Right lung (tissue), 5 donors: ENCODE data around the gene STXBP6. TPM values are rescaled to one million over a fixed set of nuclear protein-coding genes. Genes with fewer than 3 reads are reported as not detected.

Source experiments
- DNase-seq, 2 donors: peaks; one replicate each; pipeline ENCODE4 v3.0.0-alpha.2; 2013
- polyA plus RNA-seq, 5 donors: library from polyadenylated mRNA; unstranded; fragments of 120-200 nt; gene quantifications; one replicate each; pipeline versions ENCODE4 v1.2.1 to v1.2.3, GENCODE V29; 2013; ENCODE audit warnings: inconsistent platforms in 1 of 5, low replicate concordance in 1 of 5; ENCODE audit not compliant: insufficient read length in 5 of 5, insufficient read depth in 1 of 5

STXBP6 gene
- polyA plus RNA-seq, 5 donors: 39.1 to 61.9 (median 50.3) TPM

DNA sequence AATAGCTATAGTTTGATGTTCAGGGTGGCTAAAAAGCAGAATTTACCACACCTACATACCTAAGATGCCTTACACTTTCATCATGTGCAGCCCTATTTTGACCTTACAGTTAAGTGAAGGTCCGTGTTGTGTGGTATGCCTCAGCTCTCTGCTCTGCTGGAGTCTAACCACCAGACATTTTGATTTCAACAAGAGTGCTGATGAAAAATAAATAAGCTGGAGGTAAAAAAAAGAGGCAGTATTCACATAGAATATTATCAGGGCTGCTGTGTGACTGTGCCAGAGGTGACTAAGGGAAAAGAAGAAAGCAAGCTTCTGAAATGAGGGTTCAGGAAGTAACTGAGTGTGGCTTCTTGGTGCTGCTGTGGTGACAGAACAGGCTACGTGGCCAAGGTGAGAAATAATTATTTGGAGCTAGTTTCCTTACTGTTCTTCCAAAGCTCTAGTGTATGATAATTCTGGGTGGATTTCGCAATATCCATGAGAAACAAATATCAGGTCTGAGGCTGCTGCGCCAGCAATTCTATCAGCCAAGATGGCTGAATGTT, 188.8 kb downstream of the STXBP6 start:
- no peak for DNase-seq

DNA sequence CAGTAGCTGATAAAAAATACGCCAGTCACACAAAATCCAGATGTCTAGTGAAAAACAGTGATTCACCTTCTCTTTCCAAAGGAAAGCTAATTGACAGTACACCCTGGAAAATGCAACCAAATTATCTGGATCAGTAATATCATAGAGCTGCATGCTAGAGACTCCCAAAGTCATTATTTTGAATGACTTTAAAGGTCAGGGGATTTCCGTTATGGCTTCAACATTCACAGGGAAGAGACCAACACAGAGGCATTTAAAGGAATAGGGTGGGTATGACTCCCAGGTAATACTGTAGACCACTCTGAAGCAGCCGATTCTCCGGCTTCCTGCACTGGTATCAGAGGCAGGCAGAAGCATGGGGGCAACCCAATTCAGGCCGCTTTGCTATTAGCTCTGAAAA, 190.4 kb downstream of the STXBP6 start:
- DNase-seq: no peak

DNA sequence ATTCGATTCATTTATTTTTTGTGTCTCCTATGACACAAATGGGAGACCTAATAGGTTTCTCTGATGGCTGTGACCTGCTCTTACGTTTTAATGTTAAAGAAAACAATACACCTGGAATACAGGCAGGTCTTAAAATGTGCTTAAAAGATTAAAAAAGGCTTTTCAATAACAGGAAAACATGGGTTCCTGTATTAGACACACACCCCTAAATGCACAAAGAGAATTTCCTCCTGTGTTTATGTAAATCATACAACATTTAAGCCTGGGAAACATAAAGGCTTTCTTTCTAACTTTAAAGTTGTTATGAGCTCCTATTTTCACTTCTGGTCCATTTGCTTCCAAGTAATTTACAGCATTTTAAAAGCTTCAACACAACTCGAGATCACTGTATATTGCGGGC, 191.3 kb downstream of the STXBP6 start:
- no peak for DNase-seq

DNA sequence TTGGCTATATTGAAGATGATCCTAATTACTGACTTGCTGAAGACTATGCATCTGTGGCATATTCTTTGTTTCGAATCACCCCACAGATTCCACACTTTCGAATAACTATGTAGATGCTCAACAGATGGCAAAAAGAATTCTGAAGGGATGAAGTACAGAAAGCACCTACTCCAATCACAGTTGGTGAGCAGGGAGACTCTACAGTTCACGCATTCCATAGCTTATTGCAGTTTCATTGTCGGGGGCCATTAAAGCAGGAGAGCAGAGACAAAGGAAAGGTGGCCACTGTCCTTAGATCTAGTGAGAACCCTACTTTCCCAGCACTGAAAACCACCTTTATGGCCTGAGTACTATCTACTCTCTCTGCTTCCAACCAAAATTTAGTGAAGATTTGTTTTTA, 191.9 kb downstream of the STXBP6 start:
- no peak for DNase-seq

DNA sequence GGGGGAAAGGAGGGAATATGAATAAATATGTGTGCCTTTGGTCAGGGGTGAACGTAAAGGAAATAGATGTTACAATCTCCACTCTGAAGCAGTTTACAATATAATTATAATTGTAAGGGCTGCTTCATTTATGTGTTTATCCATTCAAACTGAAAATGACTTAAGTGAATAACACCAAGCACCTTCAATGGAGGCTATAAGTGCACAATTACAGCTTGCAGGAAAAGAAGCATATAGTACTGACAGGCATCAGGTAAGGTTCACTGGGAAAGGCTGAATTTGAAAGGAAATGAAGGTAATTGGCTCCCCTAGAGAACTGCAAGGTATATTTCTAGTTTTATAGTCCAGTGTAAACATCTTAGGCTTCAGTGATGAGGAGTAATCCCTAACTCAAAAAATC, 192.7 kb downstream of the STXBP6 start:
- DNase-seq: no peak

DNA sequence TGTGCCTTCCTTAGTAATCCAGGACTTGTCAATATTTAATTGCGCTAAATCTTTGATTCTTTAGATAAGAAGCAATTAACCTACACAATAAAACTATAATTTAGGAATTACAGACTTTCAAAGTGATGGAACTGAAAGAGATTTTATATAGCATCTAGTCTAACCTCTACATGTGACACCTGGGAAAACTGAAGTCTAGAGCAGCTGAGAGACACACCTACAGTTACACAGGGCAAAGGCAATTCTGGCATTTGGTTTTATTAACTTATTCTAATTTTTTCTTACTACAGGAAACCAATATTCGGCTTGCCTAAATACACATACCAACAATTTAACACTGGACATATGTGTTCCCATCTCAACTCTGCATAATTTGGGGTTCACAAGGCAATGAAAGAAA, 196.5 kb downstream of the STXBP6 start:
- DNase-seq: no peak

DNA sequence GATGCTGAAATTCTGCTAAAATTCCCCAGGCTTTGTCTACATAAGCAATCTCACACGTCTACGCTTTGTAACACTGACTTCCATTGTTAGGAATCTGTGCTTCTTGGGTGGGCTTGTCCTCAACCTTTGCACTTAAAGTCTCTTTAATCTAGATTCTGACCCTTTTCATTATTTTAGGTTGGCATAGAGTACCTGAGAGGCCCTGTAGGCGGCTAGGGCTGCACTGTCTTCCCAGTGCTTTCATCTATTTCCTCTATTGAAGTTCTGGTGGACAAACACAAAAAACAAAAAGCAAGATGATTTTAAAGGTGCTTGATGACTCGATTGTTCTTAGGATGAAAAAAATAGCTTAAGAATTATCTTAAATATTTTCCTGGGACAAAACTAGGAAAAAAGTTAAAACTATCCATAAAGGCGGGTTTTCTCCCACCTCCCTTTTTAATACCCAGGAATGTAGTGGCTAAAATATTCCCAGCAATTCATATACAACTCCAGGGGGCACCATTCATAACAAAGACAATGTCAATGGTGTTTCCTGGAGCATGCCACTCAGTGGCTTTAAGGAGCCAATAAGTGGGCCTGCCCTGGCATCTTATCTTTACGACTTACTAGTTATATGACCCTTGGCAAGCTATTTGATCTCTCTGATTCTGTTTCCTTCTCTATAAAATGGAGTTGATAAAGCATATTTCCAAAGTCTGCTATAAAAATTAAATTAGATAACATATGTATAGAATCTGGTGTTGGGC, 197.5 kb downstream of the STXBP6 start:
- DNase-seq: no peak

DNA sequence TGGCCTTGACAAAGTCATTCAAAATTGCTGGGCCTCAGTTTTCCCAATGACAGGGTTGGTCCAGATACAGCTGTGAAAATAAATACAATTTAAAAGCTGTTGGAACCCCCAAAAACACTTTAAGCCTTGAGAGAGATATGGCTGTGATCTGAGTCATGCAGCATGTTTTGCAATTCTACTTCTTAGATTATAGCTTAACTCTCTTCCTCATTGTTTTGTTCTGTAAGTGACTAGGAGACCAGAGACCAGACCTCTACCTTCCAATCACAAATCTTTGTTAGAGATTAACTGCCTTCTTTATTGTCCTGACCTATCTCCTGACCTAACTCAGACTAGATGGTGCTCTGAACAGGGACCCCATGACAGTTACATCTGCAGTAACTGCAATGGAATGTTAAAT, 198.1 kb downstream of the STXBP6 start:
- DNase-seq: no peak

DNA sequence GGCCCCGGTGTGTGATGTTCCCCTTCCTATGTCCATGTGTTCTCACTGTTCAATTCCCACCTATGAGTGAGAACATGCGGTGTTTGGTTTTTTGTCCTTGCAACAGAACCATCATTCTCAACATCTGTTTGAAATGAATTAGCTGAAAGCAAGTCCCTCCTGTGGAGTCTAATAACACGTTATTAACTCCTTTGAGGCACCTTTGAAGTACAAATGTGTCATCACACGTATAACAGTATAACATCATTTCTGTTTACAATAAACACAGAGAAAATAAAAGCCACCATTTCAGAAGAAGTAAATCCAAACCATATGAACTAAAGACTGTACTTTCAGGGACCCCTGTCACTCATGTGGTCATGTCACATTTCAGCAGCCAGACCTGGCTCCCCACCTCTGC, 198.5 kb downstream of the STXBP6 start:
- no peak for DNase-seq

DNA sequence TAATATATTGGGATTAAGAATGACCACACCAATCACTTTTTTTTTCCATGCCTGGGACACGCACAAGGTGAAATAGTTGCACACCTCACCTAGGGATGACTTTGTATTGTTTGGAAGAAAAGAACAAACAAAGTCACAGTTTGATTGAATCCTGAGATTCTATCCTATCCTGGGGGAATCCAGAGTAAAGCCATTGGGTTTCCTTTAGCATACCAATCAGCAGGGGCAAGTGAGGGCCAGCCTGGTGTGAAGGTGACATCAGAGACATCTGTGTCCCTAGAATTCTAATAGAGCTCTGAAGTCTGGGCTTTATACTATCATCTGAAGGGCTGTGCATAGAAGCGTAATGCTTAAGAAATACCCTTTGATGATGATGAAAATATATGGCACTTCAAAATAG, 199.9 kb downstream of the STXBP6 start:
- no peak for DNase-seq

DNA sequence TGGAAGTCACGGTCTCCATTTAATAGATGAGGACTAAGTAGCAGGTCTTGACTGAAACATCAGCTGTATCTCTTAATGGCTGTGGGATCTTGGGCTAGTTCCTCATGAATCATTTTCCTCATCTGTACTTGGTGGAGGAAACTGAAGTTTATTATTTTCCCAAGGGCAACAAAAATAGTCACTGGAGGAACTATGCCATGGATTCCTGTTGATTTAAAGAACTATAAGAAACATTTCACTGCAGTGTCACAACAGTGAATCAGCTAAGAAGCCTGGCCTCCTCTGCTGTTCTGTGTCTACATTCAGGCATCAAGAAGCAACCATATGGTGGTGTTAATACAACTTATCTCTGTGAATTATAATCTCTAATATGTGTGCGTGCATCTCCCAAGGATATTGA, 200.5 kb downstream of the STXBP6 start:
- DNase-seq: no peak

DNA sequence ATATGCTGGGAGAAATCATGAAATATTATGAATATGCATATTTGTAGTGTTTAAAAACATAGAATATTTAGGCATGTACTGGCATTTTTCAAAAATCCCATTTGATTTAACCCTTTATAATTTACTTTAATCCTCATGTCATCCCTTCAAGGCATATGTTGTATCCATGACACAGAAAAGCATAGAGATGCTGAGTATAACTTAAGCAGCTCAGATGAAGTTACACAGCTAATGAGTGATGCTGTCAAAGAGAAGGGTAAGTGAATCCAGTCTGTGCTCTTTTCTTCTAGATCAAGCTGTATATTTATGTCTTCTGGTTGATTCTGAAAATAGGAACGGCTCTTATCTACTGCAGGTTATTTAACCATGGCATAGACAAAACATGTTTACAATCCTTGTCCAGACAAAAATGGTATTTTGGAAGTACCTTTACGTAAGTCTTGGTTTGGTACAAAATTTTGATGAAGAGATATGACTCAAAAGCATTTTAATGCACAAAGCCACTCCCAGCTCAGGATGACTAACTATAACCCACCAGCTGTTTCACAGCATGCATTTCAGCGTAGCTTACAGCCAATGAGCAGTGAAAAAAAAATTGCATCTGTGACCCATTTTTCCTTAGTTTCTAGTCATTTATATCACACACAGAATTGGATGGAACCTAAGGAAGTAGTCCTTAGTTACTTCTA, 201.7 kb downstream of the STXBP6 start:
- no peak for DNase-seq

DNA sequence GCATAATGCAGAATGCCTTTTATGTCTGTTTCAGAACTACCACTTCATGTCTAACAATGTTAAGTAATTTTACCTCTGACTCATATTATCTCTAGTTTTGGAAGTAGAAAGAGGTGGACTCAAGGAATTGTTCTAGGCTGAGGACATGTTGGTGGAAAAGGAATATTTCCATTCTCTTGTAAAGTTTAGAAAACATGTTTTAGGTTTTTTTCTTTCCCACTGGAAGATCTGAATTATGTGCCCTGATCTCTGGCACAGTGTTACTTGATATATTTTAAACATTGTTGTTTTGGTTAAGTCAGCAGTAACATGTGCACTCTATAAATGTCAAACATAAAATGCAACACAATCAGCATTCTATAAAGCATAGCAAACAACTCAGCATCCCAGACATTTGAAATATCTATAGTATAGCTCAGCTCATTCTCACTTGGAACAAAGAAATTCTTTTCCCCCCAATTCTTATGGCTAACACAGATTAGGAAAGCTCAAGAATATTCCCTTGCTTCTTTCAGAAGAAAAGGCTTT, 202.3 kb downstream of the STXBP6 start:
- DNase-seq: no peak

DNA sequence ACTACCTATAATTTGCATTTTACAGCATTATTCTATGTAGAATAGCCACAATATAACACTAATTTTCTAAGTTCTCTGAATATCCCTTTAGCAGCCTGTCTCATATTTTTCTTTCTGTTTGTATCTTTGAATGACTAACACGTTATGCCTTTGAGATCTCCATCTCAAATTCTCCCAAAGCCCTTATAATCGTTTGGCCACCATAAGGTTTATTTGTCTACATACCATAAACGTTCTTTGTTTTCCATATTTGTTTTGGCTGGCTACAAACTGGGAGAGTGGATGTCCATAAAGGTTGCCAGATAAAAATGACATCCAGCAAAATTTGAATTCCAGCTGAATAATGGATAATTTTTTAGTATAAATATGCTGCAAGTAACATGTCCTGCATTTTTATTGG, 203.7 kb downstream of the STXBP6 start:
- DNase-seq: no peak

DNA sequence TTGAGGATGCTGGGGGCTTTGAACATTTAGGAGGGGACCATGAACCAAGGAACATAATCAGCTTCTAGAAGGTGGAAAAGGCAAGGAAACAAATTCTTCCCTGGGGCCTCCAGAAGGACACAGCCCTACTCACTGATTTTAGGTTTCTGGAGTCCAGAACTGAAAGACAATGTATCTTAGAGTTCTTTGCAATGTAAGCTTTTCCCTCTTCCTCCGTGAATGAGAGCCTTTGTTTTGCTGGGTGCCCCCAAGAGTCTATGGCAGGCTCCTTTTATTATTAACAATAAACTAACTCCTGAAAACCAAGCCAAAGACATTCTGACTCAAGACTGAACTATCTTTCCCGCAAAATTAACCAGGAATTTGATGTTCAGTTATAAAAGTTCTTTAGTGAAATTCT, 204.1 kb downstream of the STXBP6 start:
- no peak for DNase-seq

DNA sequence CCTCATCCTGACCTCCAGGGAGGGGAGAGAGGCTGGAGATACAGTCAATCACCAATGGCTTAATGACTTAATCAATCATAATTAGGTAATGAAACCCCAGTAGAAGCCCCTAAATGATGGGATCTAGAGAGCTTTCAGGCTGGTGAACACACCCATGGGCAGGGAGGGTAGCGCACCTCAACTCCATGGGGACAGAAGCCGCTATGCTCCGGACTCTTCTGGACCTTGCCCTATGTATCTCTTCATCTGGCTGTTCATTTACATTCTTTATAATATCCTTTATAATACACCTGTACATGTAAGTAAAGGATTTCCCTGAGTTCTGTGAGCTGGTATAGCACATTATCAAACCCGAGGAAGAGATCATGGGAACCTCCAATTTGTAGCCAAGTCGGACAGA, 205.9 kb downstream of the STXBP6 start:
- no peak for DNase-seq

DNA sequence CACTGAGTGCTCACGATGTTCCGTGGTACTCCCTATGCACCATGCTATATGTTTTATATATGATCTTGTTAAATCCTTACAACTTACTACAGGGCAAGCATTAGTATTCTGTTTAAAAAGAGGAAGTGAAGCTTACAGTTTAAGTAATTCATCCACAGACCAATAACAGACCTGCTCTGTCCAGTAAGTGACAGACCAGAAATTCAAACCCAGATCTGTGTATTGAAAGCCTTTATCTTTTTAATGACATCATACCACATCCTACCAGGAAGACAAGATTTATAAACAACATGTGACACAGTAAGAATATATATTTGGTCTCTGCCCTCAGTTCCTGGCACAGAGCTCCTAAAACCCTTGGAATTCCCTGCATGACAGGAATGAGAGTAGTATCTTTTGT, 206.5 kb downstream of the STXBP6 start:
- DNase-seq: no peak

DNA sequence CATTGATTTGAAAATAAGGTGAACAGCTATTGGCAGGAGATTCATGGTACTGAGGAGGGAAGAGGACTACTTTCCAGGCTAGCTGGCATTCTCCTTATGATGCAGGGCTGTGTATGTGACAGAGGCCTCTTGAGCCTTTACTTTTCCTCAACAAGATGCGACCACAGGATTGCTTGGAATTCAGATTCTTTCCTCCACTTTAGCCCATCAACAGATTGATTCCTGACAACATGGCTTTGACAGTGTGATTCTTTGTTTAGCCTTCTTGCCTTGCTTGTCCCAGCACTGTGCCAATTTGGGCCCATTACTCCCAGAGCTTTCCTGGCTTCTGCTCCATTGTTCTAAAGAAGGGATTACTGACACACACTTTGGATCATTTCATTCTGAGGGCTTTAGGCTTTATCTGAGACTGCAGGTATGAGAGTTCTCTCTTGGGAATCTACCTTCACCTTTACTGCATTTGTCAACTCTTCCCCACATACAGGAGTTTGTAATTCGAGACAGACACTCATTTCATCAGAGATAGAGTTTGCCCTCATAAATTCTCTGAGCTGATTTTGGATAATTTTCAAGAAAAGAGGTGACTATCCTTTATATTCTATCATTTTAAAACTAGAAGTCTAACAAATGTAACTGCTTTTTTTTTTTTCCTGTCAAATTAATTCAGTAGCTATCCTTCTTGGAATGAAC, 209.6 kb downstream of the STXBP6 start:
- no peak for DNase-seq

DNA sequence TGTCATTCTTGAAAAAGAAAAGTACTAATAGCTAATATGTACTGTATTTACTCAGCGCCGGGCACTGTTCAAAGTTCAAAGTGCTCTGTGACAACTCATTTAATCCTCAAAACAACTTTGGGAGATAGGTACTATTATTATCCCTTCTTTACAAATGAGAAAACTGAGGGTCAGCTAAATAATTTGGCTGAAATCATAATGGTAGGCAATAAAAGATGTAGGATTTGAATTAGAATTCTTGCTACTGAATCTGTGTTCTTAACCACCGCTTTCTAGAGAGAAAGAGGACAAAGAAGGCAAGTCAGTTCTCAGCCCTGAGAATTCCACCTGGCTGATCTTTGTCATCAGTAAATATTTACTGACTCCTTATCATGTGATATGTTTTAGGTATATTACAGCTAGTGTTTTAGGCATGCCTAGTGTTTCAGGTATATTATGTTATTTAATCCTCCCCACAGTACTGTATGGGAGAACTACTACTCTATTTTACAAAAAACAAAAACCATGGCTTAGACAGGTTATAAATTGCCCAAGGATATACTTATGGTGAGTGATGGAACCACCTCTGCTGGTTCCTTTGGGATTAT, 210.2 kb downstream of the STXBP6 start:
- DNase-seq: no peak

DNA sequence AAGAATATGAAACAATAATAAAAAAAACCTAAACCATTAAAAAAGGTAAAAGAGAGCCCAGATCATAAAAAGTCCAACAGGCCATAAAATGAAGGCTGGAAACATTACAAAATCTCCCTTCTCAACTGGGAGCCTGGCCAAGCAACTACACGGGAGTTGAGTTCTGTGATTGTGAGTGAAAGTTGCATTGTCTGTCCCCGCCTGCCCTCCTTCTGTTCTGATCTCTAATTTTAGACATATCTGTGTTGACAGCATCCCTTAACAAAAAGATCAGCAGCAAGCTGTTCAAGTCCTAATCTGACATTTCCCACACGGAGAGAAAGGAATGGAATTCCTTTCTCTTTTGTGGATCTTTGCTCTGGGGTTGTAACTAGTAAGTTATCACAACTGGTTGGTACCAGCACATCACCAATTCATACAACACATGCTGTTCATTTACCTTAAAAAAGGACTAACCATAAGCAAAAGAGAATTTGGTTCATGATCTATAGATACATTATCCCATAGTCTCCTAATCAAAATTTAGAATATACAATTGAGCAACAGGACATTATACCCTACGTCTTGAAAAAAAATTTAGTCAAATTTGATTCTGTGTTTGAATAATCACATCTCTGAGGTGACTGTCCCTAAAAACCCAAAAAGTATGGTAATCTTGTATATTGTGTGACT, 210.9 kb downstream of the STXBP6 start:
- DNase-seq: no peak

DNA sequence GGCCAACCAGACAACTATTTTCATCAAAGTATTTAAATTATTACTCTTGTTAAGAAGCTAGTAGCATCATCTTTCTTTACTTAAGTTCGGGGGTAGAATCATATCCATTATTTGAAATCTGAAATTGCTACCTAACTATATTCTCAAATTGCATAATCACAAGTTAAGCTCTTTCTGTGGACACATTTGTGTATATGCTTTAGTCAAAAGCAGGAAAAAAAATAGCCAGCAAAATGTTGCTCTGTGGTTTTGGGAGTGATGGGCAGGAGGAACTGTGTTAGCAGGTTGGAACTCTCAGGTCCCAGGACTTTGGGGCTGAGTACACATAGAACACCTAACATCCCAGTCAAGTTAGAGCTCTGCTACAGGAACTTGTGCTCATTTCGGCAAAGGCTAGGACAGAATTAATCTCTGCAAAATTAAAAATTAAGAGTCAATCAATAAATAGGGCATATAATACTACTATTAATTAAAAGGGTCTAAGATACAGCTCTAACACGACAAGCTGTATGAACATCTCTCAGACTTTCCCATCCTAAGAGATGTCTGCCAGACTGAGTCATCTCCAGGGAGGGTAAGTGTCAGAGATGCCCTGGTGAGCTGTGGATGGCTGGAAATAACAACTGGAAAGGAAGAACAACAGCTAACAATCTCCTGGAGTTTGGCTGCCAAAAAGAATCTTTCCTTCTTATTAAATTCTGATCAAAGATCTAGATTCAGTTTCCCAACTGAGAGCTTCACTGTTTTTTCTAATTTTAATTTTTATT, 212.5 kb downstream of the STXBP6 start:
- no peak for DNase-seq
